IPS-18a (cell line): ENCODE data around the gene SLC25A34.

Source experiments
- H3K27ac ChIP-seq: one replicate; pipeline ENCODE4 v1.5.1; 2013; ENCODE audit warnings: low read length
- H3K27me3 ChIP-seq: one replicate; pipeline ENCODE4 v1.6.1; 2013; ENCODE audit warnings: mild to moderate bottlenecking, low read length; ENCODE audit not compliant: control insufficient read depth, insufficient read depth
- H3K36me3 ChIP-seq: one replicate; pipeline ENCODE4 v1.6.1; 2013; ENCODE audit warnings: low read depth, low read length; ENCODE audit not compliant: control insufficient read depth
- H3K4me1 ChIP-seq: one replicate; pipeline ENCODE4 v1.6.1; 2013; ENCODE audit warnings: low read depth, low read length; ENCODE audit not compliant: control insufficient read depth
- H3K4me3 ChIP-seq: one replicate; pipeline ENCODE4 v1.5.1; 2013; ENCODE audit warnings: low read length
- H3K9ac ChIP-seq: one replicate; pipeline ENCODE4 v1.6.1; 2013; ENCODE audit warnings: mild to moderate bottlenecking, low read length, moderate library complexity
- H3K9me3 ChIP-seq: one replicate; pipeline ENCODE4 v1.6.1; 2013; ENCODE audit warnings: low read depth, low read length; ENCODE audit not compliant: control insufficient read depth

SLC25A34 gene

DNA sequence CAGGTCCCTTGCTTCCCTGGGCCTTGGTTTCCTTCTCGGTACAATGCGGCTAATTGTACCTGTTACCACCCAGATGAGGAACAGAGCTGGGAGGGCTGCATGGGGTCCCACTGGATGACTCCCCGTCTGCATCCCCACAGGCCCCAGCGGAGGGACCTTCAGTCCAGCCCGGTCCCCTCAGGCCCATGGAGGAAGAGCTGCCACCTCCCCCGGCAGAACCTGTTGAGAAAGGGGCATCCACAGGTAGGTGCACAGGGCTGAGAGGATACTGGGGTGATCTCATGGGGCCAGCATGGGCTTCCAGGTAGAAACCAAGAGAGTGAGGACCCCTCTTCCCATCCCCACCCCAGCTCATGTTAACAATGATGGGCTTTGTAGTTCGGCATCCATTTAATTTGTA is 32.3 kb downstream of the SLC25A34 start:
- no peaks in the 10 kb centered on the region for H3K9me3 ChIP-seq
- H3K9ac ChIP-seq = no peak overlapping the region
- H3K36me3 ChIP-seq = peaks cover 62% of the 10 kb centered on the region
- no peak overlapping the region for H3K27ac ChIP-seq
- no peak overlapping the region for H3K4me3 ChIP-seq
- no peaks in the 10 kb centered on the region for H3K4me1 ChIP-seq
- H3K27me3 ChIP-seq = no peaks in the 10 kb centered on the region

DNA sequence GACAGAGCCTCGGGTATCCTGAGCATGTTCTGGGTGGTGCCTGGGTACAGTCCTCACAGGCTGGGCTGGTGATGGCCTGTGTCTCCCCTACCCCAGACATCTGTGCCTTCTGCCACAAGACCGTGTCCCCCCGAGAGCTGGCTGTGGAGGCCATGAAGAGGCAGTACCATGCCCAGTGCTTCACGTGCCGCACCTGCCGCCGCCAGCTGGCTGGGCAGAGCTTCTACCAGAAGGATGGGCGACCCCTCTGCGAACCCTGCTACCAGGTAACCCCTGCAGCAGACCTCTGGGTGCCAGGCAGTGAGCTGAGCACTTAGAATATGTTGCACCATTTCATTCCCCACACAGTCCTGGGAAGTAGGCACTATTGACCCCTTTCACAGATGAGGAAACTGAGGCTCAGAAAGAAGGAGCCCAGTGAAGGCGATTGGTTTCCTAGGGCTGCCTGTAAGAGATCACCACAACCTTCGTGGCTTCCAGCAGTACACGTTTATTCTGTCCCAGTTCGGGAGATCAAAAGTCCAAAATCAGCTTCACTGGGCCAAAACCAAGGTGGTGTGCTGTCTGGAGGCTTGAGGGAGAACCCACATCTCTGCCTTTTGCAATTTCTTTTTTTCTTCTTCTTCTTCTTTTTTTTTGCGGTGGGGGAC is 34.4 kb downstream of the SLC25A34 start:
- peaks cover 67% of the 10 kb centered on the region for H3K36me3 ChIP-seq
- H3K9me3 ChIP-seq = no peaks in the 10 kb centered on the region

DNA sequence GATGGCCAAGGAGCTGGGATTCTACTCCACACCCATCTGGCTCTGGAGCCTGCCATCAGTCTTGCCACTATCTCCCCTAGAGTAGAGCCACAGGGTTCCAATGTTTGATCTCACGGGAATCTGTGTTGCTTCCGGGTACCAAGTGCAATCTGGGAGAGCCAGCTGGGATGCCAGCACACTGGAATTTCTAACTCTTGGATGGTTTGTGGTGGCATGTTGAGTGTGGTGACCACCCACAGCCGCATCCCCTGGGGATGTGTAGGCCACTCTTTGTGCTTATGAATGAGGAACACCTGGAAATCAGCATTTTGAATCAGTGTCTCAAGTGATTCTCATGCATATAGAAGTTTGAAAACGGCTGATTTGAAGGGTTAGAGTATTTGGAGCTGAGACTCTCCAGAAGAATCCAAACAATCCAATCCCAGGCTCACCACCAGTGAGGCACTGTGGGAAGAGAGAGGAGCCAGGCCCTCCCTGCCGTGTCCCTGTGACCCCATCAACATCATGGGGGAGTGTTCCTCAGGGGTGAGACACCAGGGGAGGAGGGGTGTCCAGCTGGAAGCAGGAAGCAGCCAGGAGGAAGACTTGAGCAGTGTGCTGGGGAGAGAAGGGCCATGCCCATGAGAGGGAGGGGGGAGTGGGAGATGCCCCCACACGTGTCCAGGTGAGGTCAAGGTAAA is 35.9 kb downstream of the SLC25A34 start:
- Histone ChIP-seq H3K27me3 (no peaks in the 10 kb centered on the region), H3K36me3 (peaks cover 69% of the 10 kb centered on the region), H3K9ac (no peak overlapping the region), H3K27ac (no peak overlapping the region), H3K9me3 (no peaks in the 10 kb centered on the region), H3K4me3 (no peak overlapping the region), H3K4me1 (no peaks in the 10 kb centered on the region)

More for the DNA sequence above, 34.4 kb downstream of the SLC25A34 start:
- H3K27me3 ChIP-seq = no peaks in the 10 kb centered on the region
- no peak overlapping the region for H3K4me3 ChIP-seq
- H3K27ac ChIP-seq = no peak overlapping the region
- no peak overlapping the region for H3K9ac ChIP-seq
- no peaks in the 10 kb centered on the region for H3K4me1 ChIP-seq

DNA sequence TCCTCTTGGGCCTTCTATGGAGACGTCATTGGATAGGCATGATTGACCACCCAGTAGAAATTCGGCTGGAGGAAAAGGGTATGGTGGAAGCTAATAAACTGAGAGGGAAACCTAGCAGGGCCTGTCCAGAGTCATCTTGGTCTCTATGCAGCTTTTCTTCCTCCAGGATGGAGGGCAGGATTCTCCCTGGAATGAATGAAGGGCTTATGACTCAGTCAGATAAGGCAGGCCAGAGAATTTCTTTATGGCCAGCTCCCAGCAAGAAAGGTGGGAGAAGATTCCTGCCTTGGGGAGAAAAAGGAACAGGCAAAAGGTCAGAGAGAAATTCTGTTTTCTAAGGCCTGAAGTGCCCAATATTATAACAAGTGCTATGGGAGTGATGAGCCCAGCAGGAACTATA is 39.6 kb downstream of the SLC25A34 start:
- Histone ChIP-seq H3K9me3 (no peaks in the 10 kb centered on the region), H3K4me1 (no peaks in the 10 kb centered on the region), H3K9ac (no peak overlapping the region), H3K27ac (no peak overlapping the region), H3K4me3 (no peak overlapping the region), H3K36me3 (peaks cover 66% of the 10 kb centered on the region), H3K27me3 (no peaks in the 10 kb centered on the region)

DNA sequence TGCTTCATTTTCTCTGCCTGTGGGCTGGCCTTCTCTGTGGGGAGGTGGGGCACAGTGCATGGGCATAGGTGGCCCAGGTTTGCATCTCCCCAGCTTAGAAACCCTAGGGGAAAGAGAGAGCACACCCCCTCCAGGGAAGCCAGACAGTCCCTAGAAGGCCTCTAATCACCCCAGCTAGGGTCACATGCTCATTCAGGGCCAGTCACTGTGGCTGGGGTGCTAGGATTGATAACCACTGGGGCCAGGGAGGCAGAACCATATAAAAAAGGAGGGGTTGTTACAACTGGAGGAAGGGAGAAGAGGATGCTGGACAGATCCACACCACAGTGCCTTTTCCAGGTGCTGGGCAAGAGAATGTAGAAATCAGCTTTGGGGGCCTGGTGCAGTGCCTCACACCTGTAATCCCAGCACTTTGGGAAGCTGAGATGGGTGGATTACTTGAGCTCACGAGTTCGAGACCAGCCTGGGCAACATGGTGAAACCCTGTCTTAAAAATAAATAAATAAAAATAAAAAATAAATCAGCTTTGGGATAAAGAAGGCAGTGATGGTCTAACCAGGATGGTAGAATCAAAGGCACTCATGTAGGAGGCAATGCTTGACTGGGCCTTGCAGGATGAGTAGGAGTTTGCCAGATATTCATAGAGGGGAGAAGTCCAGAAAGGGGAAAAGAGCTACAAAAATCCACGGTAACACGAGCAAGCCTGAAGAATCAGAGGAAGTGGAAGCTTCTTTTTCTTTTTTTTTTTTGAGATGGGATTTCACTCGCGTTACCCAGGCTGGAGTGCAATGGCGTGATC is 42.0 kb downstream of the SLC25A34 start:
- Histone ChIP-seq H3K27me3 (no peaks in the 10 kb centered on the region), H3K4me3 (no peak overlapping the region), H3K27ac (no peak overlapping the region), H3K9ac (no peak overlapping the region), H3K36me3 (peaks cover 63% of the 10 kb centered on the region), H3K4me1 (no peaks in the 10 kb centered on the region), H3K9me3 (no peaks in the 10 kb centered on the region)

DNA sequence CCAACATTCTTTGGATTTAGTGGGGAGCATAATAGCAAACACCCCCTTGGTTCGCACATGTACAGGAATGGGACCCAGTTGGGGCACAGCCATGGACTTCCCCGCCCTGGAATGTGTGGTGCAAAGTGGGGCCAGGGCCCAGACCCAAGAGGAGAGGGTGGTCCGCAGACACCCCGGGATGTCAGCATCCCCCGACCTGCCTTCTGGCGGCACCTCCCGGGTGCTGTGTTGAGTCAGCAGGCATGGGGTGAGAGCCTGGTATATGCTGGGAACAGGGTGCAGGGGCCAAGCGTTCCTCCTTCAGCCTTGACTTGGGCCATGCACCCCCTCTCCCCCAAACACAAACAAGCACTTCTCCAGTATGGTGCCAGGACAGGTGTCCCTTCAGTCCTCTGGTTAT is 49.6 kb downstream of the SLC25A34 start:
- Histone ChIP-seq H3K9ac (no peak overlapping the region), H3K27ac (no peak overlapping the region)

DNA sequence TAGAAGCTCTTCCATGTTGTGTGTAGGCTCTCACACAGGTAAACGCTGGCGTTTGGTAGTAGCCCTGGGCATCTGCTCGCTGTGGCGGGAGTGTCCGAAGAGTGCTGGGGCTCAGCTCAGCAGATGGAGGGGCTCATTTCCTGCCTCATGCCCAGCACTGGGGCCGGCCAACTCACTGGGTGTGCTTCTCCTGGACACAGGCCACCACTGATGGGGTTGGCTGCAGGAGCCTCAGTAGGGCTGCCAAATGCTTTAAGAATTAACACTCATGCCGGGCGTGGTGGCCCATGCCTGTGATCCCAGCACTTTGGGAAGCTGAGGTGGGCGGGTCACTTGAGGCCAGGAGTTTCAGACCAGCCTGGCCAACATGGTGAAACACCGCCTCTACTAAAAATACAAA is 50.5 kb downstream of the SLC25A34 start:
- peaks cover 21% of the 10 kb centered on the region for H3K36me3 ChIP-seq

More for the DNA sequence above, 49.6 kb downstream of the SLC25A34 start:
- H3K4me3 ChIP-seq = no peak overlapping the region
- H3K36me3 ChIP-seq = peaks cover 26% of the 10 kb centered on the region
- H3K4me1 ChIP-seq = no peaks in the 10 kb centered on the region
- H3K9me3 ChIP-seq = no peaks in the 10 kb centered on the region
- H3K27me3 ChIP-seq = no peaks in the 10 kb centered on the region

DNA sequence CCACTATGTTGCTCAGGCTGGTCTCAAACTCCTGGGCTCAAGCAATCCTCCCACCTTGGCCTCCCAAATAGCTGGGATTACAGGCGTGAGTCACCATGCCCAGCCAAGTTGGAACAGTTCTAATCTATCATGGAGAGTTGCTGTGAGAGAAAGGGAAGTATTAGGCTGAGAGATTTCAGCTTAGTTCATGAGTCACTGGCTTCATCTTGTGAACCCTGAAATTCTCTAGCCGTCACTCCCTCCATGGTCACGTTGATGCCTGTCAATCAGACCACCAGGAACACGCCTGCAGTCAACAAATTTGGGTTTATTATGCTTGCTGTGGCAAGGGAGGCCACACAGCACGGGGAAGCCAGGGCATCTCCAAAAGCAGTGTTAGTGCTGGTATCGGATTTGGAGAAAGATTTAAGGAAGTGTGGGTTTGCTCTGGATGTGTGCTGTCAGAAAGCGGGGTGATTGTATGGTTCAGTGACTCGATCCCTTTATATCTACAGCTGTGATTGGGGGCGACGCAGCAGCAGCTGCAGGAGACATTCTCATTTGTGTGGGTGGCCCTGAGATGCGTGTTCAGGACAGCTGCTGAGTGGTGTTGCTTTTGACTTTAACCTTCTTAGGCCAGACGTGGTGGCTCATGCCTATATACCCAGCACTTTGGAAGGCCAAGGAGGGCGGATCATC is 52.7 kb downstream of the SLC25A34 start:
- Histone ChIP-seq H3K36me3 (peaks cover 13% of the 10 kb centered on the region), H3K27me3 (no peaks in the 10 kb centered on the region), H3K9me3 (no peaks in the 10 kb centered on the region), H3K27ac (no peak overlapping the region), H3K4me1 (no peaks in the 10 kb centered on the region), H3K4me3 (no peak overlapping the region), H3K9ac (no peak overlapping the region)

More for the DNA sequence above, 50.5 kb downstream of the SLC25A34 start:
- no peak overlapping the region for H3K4me3 ChIP-seq
- H3K27me3 ChIP-seq = no peaks in the 10 kb centered on the region
- no peak overlapping the region for H3K9ac ChIP-seq
- no peaks in the 10 kb centered on the region for H3K9me3 ChIP-seq
- no peaks in the 10 kb centered on the region for H3K4me1 ChIP-seq
- H3K27ac ChIP-seq = no peak overlapping the region
